Neuronal stem cell (in vitro differentiated cells): ENCODE results near the gene GPR3.

Source experiments
- DNase-seq: peaks from one replicate; pipeline ENCODE4 v3.0.0-alpha.2; 2013; ENCODE audit warnings: low spot score
- H2AFZ ChIP-seq: one replicate; pipeline ENCODE4 v1.6.1; 2013; ENCODE audit warnings: mild to moderate bottlenecking, low read length, inconsistent platforms
- H2AK5ac ChIP-seq: 2 replicates; pipeline ENCODE4 v1.6.1; 2013; ENCODE audit warnings: low read depth, mild to moderate bottlenecking, inconsistent platforms, low read length, moderate library complexity, mixed read lengths
- H2BK120ac ChIP-seq: 2 replicates; pipeline ENCODE4 v1.6.1; 2013; ENCODE audit warnings: low read depth, mild to moderate bottlenecking, inconsistent platforms, low read length, moderate library complexity, mixed read lengths
- H2BK12ac ChIP-seq: one replicate; pipeline ENCODE4 v1.6.1; 2013; ENCODE audit warnings: low read length, inconsistent platforms
- H2BK15ac ChIP-seq: 2 replicates; pipeline ENCODE4 v1.6.1; 2013; ENCODE audit warnings: mild to moderate bottlenecking, low read length, inconsistent platforms, mixed read lengths
- H2BK5ac ChIP-seq: one replicate; pipeline ENCODE4 v1.6.1; 2013; ENCODE audit warnings: inconsistent platforms, mild to moderate bottlenecking, low read length, moderate library complexity
- H3K14ac ChIP-seq: one replicate; pipeline ENCODE4 v1.6.1; 2013; ENCODE audit warnings: low read length, inconsistent platforms
- H3K18ac ChIP-seq: 2 replicates; pipeline ENCODE4 v1.6.1; 2013; ENCODE audit warnings: low read length, inconsistent platforms
- H3K23ac ChIP-seq: 2 replicates; pipeline ENCODE4 v1.6.1; 2013; ENCODE audit warnings: low read depth, mild to moderate bottlenecking, mixed read lengths, low read length, inconsistent platforms; ENCODE audit not compliant: poor library complexity
- H3K27ac ChIP-seq: replicated peaks from 3 replicates; pipeline ENCODE4 v1.5.1; 2013; ENCODE audit warnings: low read length, inconsistent platforms
- H3K27me3 ChIP-seq, 3 experiments: 2 replicates each; pipeline ENCODE4 v1.6.1; 2013; ENCODE audit warnings: low read length in 3 of 3, mild to moderate bottlenecking in 2 of 3, inconsistent platforms in 1 of 3, low read depth in 1 of 3, mixed read lengths in 1 of 3, moderate library complexity in 1 of 3; ENCODE audit not compliant: control insufficient read depth in 3 of 3, insufficient read depth in 3 of 3
- H3K36me3 ChIP-seq, 2 donors: replicated peaks in 1 of 2; 2 replicates each; pipeline ENCODE4 v1.6.1; 2013; ENCODE audit warnings: low read length in 2 of 2; ENCODE audit not compliant: control insufficient read depth in 2 of 2, insufficient read depth in 2 of 2
- H3K4ac ChIP-seq: 2 replicates; pipeline ENCODE4 v1.6.1; 2013; ENCODE audit warnings: inconsistent platforms, mild to moderate bottlenecking, low read length, moderate library complexity
- H3K4me1 ChIP-seq, 2 donors: 1 replicate in 1 of 2; 2 replicates in 1 of 2; pipeline ENCODE4 v1.6.1; 2013; ENCODE audit warnings: low read length in 2 of 2, low read depth in 1 of 2; ENCODE audit not compliant: control insufficient read depth in 2 of 2, insufficient read depth in 1 of 2
- H3K4me2 ChIP-seq: one replicate; pipeline ENCODE4 v1.6.1; 2013; ENCODE audit warnings: mild to moderate bottlenecking, low read length, inconsistent platforms; ENCODE audit not compliant: insufficient read depth, poor library complexity, severe bottlenecking
- H3K4me3 ChIP-seq, 2 donors: 2 replicates each; pipeline ENCODE4 v1.5.1; 2013; ENCODE audit warnings: low read length in 2 of 2, mild to moderate bottlenecking in 2 of 2, inconsistent platforms in 1 of 2, moderate library complexity in 1 of 2
- H3K79me1 ChIP-seq: one replicate; pipeline ENCODE4 v1.6.1; 2013; ENCODE audit warnings: low read depth, mild to moderate bottlenecking, inconsistent platforms, low read length, moderate library complexity
- H3K9ac ChIP-seq: one replicate; pipeline ENCODE4 v1.6.1; 2013; ENCODE audit warnings: mild to moderate bottlenecking, low read depth, low read length, inconsistent platforms; ENCODE audit not compliant: poor library complexity
- H3K9me3 ChIP-seq, 2 donors: replicated peaks in 1 of 2; 2 replicates each; pipeline versions ENCODE3 to v1.6.1; 2013; ENCODE audit warnings: low read length in 2 of 2, mild to moderate bottlenecking in 2 of 2, inconsistent platforms in 1 of 2, low read depth in 1 of 2, mixed read lengths in 1 of 2, moderate library complexity in 1 of 2; ENCODE audit not compliant: control insufficient read depth in 2 of 2, insufficient read depth in 1 of 2
- H4K8ac ChIP-seq: one replicate; pipeline ENCODE4 v1.6.1; 2013; ENCODE audit warnings: low read depth, mild to moderate bottlenecking, inconsistent platforms, low read length, moderate library complexity
- H4K91ac ChIP-seq: one replicate; pipeline ENCODE4 v1.6.1; 2013; ENCODE audit warnings: low read length, low read depth, mild to moderate bottlenecking, inconsistent platforms; ENCODE audit not compliant: poor library complexity
- WGBS, 2 donors: extraction: QIAGEN DNeasy Blood & Tissue Kit; methylation state at CpG; one replicate each; pipeline ENCODE4 v1.1.7; 2013; ENCODE audit warnings: missing lambda C conversion rate in 2 of 2, mixed read lengths in 1 of 2; ENCODE audit not compliant: insufficient read length in 2 of 2, insufficient replicate concordance in 1 of 2; ENCODE audit errors: extremely low coverage in 2 of 2; 5-methylcytosine and 5-hydroxymethylcytosine counted together

GPR3 gene

GRCh38 chr1:27417713-27418112, 25.3 kb downstream of the GPR3 start:
- Histone ChIP-seq H3K36me3 (peaks cover 24 to 72% of the 10 kb centered on the region in 2 donors), H3K27ac (no peak overlapping the region), H3K18ac (no peak overlapping the region), H2BK5ac (no peak overlapping the region), H2BK120ac (no peak overlapping the region), H3K14ac (no peak overlapping the region), H3K4me1 (peaks cover 8 to 10% of the 10 kb centered on the region in 2 donors), H3K79me1 (no peaks in the 10 kb centered on the region), H4K91ac (no peak overlapping the region), H3K4ac (no peak overlapping the region), H3K27me3 (no peaks in the 10 kb centered on the region), H2AK5ac (no peak overlapping the region), H3K23ac (no peak overlapping the region), H4K8ac (no peak overlapping the region), H3K4me2 (no peak overlapping the region), H3K9ac (no peak overlapping the region), H3K4me3 (no peak overlapping the region), H2BK15ac (no peak overlapping the region), H2BK12ac (no peak overlapping the region), H3K9me3 (no peaks in the 10 kb centered on the region), H2AFZ (no peak overlapping the region)
- WGBS, 2 donors: no CpG with 5 or more reads among the region's 3 CpGs
- DNase-seq: no peak

- H2BK12ac ChIP-seq: no peak overlapping the region
- peaks cover 22 to 65% of the 10 kb centered on the region in 2 donors for H3K36me3 ChIP-seq
- no peak for DNase-seq
- H2BK120ac ChIP-seq: no peak overlapping the region
- no peak overlapping the region for H4K91ac ChIP-seq
- peak overlapping the region; percentile 70 for H3K27ac ChIP-seq
- H2AK5ac ChIP-seq: no peak overlapping the region
- H3K4me1 ChIP-seq: peaks cover 8% of the 10 kb centered on the region in 2 donors
- H4K8ac ChIP-seq: no peak overlapping the region
- H3K4ac ChIP-seq: no peak overlapping the region
- no peak overlapping the region for H2BK5ac ChIP-seq
- H3K27me3 ChIP-seq: no peaks in the 10 kb centered on the region
- H3K4me2 ChIP-seq: no peak overlapping the region
- H3K4me3 ChIP-seq: no peak overlapping the region
- no peaks in the 10 kb centered on the region for H3K9me3 ChIP-seq
- no peak overlapping the region for H2AFZ ChIP-seq
- no peak overlapping the region for H3K9ac ChIP-seq
- no peak overlapping the region for H3K14ac ChIP-seq
- no peak overlapping the region for H3K18ac ChIP-seq
- no peak overlapping the region for H3K23ac ChIP-seq
- H2BK15ac ChIP-seq: no peak overlapping the region
- H3K79me1 ChIP-seq: no peaks in the 10 kb centered on the region
- WGBS, 2 donors: 100% methylated on average over 1 of the region's 14 CpGs; no CpG with 5 or more reads in 1 of the 2 donors
Observed at GRCh38 chr1:27418326-27419185, 26.1 kb downstream of the GPR3 start.

- Histone ChIP-seq H3K79me1 (no peaks in the 10 kb centered on the region), H3K14ac (no peak overlapping the region), H3K4me1 (peaks cover 6 to 7% of the 10 kb centered on the region in 2 donors), H3K9me3 (no peaks in the 10 kb centered on the region), H3K9ac (no peak overlapping the region), H3K4me2 (no peak overlapping the region), H2BK15ac (no peak overlapping the region), H2BK12ac (no peak overlapping the region), H3K36me3 (peaks cover 3 to 58% of the 10 kb centered on the region in 2 donors), H3K4me3 (no peak overlapping the region), H2AFZ (no peak overlapping the region), H3K4ac (no peak overlapping the region), H3K23ac (no peak overlapping the region), H3K27me3 (no peaks in the 10 kb centered on the region), H3K18ac (no peak overlapping the region), H2BK120ac (no peak overlapping the region), H4K91ac (no peak overlapping the region), H3K27ac (no peak overlapping the region), H2AK5ac (no peak overlapping the region), H2BK5ac (no peak overlapping the region), H4K8ac (no peak overlapping the region)
- WGBS, 2 donors: no CpG with 5 or more reads among the region's 4 CpGs
- DNase-seq: no peak
Observed at GRCh38 chr1:27423709-27424108, 31.3 kb downstream of the GPR3 start.

GRCh38 chr1:27427329-27427728, 34.9 kb downstream of the GPR3 start:
- no peak overlapping the region for H2AK5ac ChIP-seq
- no peaks in the 10 kb centered on the region for H3K27me3 ChIP-seq
- no peak overlapping the region for H3K9ac ChIP-seq
- H2BK15ac ChIP-seq: no peak overlapping the region
- no peaks in the 10 kb centered on the region for H3K9me3 ChIP-seq
- H3K36me3 ChIP-seq: peaks cover 3 to 47% of the 10 kb centered on the region in 2 donors
- no peaks in the 10 kb centered on the region for H3K79me1 ChIP-seq
- H2BK5ac ChIP-seq: no peak overlapping the region
- H3K4me1 ChIP-seq: peaks cover 3 to 16% of the 10 kb centered on the region in 2 donors
- no peak overlapping the region for H3K4ac ChIP-seq
- H3K27ac ChIP-seq: no peak overlapping the region
- no peak overlapping the region for H3K18ac ChIP-seq
- no peak for DNase-seq
- no peak overlapping the region for H2BK12ac ChIP-seq
- no peak overlapping the region for H3K4me2 ChIP-seq
- no peak overlapping the region for H4K91ac ChIP-seq
- H3K14ac ChIP-seq: no peak overlapping the region
- no peak overlapping the region for H3K23ac ChIP-seq
- H2AFZ ChIP-seq: no peak overlapping the region
- no peak overlapping the region for H4K8ac ChIP-seq
- no CpG with 5 or more reads among the region's 2 CpGs for WGBS, 2 donors
- no peak overlapping the region for H2BK120ac ChIP-seq
- H3K4me3 ChIP-seq: no peak overlapping the region
